Vagina (tissue), 2 donors: ENCODE measurements around the gene ZNF44.

ENCODE experiments used
- CTCF ChIP-seq, 3 experiments: fragments of 450-650 bp in 2 of 3; fragments of 200-600 bp in 1 of 3; sonication (generic) in 1 of 3; IDR thresholded peaks; one replicate each; pipeline ENCODE4 v1.5.1; 2017 to 2019; ENCODE audit warnings: antibody characterized with exemption in 3 of 3, mild to moderate bottlenecking in 2 of 3, moderate library complexity in 2 of 3
- POLR2A ChIP-seq, 2 donors: fragments of 450-650 bp; IDR thresholded peaks; one replicate each; pipeline ENCODE4 v1.6.1; 2017; ENCODE audit warnings: antibody characterized with exemption in 2 of 2, mild to moderate bottlenecking in 2 of 2, moderate library complexity in 2 of 2
- POLR2AphosphoS5 ChIP-seq, 2 donors: sonication (generic); formaldehyde crosslinking; IDR thresholded peaks; one replicate each; pipeline ENCODE4 v1.9.0; 2017; ENCODE audit warnings: antibody characterized with exemption in 2 of 2, mild to moderate bottlenecking in 2 of 2, low read depth in 1 of 2; ENCODE audit not compliant: insufficient read depth in 1 of 2

- TF ChIP-seq CTCF (IDR thresholded peaks at IDR 0.05) (no peak), POLR2A (IDR thresholded peaks at IDR 0.05) (no peak), POLR2AphosphoS5 (IDR thresholded peaks at IDR 0.05; ENCODE audit: insufficient read depth in 1 of 2, low read depth in 1 of 2) (no peak)
Measured at GRCh38 chr19:12230751-12231733, 63.6 kb downstream of the ZNF44 start.
